K562 (cell line): ENCODE data around the gene EFNA2. TPM values are rescaled to one million over a fixed set of nuclear protein-coding genes. Genes with fewer than 3 reads are reported as not detected.

Experiments
- ARNT ChIP-seq, 2 experiments: fragments of 450-650 bp; IDR thresholded peaks; 2 replicates each; pipeline ENCODE4 v1.6.1; 2016; ENCODE audit warnings: mild to moderate bottlenecking in 1 of 2
- BMI1 ChIP-seq: fragments of 150-350 bp; IDR thresholded peaks from 2 replicates; pipeline ENCODE4 v1.6.1; 2014; ENCODE audit warnings: low read length
- GATA2 ChIP-seq: sonication (generic); formaldehyde crosslinking; IDR thresholded peaks from 2 replicates; pipeline ENCODE4 v1.4.0; 2020; ENCODE audit warnings: mild to moderate bottlenecking, missing genetic modification reagents
- GATAD2A ChIP-seq: fragments of 450-650 bp; IDR thresholded peaks from 2 replicates; pipeline ENCODE4 v1.6.1; 2017
- HDAC2 ChIP-seq: fragments of 450-650 bp; IDR thresholded peaks from 2 replicates; pipeline ENCODE4 v1.6.1; 2016; ENCODE audit warnings: mild to moderate bottlenecking
- ILF3 ChIP-seq: fragments of 450-650 bp; IDR thresholded peaks from 2 replicates; pipeline ENCODE4 v1.6.1; 2018; ENCODE audit warnings: antibody characterized with exemption, mild to moderate bottlenecking, moderate library complexity, borderline replicate concordance
- NONO ChIP-seq, 2 experiments: fragments of 200-400 bp in 1 of 2; fragments of 450-650 bp in 1 of 2; formaldehyde crosslinking in 1 of 2; IDR thresholded peaks; 2 replicates each; pipeline ENCODE4 v1.6.1; 2017; ENCODE audit warnings: low read depth in 2 of 2, mild to moderate bottlenecking in 2 of 2, moderate library complexity in 2 of 2, low read length in 1 of 2
- NR2F6 ChIP-seq: fragments of 450-650 bp; formaldehyde crosslinking; IDR thresholded peaks from 2 replicates; pipeline ENCODE4 v1.4.0; 2020; ENCODE audit warnings: mild to moderate bottlenecking
- NRF1 ChIP-seq, 2 experiments: fragments of 450-650 bp; IDR thresholded peaks in 1 of 2; conservative IDR thresholded peaks in 1 of 2; 2 replicates each; pipeline ENCODE4 v1.6.1; 2014; ENCODE audit warnings: mild to moderate bottlenecking in 2 of 2
- POLR2A ChIP-seq: fragments of 450-650 bp; conservative IDR thresholded peaks from 2 replicates; pipeline ENCODE4 v1.6.1; 2016
- SMARCA4 ChIP-seq: fragments of 450-650 bp; IDR thresholded peaks from 2 replicates; pipeline ENCODE4 v1.6.1; 2016
- SMARCC2 ChIP-seq: fragments of 450-650 bp; IDR thresholded peaks from 2 replicates; pipeline ENCODE4 v1.6.1; 2017; ENCODE audit warnings: antibody characterized with exemption, moderate library complexity, mild to moderate bottlenecking, low read depth
- SMARCE1 ChIP-seq: fragments of 450-650 bp; IDR thresholded peaks from 2 replicates; pipeline ENCODE4 v1.7.1; 2016; ENCODE audit warnings: mild to moderate bottlenecking
- SRSF7 ChIP-seq: fragments of 200-400 bp; formaldehyde crosslinking; optimal IDR thresholded peaks from 2 replicates; pipeline ENCODE3; 2017; ENCODE audit warnings: mild to moderate bottlenecking, low read depth, low read length
- TRIM24 ChIP-seq, 2 experiments: fragments of 450-650 bp; IDR thresholded peaks; 2 replicates each; pipeline ENCODE4 v1.6.1; 2016
- ZNF408 ChIP-seq: fragments of 250-450 bp; sonication (Bioruptor Pico); IDR thresholded peaks from 2 replicates; pipeline ENCODE4 v1.4.0; 2020; ENCODE audit warnings: low read depth, mild to moderate bottlenecking, moderate library complexity
- ZNF644 ChIP-seq: fragments of 200-800 bp; sonication (Bioruptor generic); IDR thresholded peaks from 2 replicates; pipeline ENCODE4 v1.6.1; 2016; ENCODE audit warnings: low read depth, missing genetic modification characterization, missing compliant biosample characterization
- ZNF780A ChIP-seq: fragments of 250-450 bp; sonication (Bioruptor Pico); IDR thresholded peaks from 2 replicates; pipeline ENCODE4 v1.5.0; 2021; ENCODE audit warnings: mild to moderate bottlenecking
- polyA plus RNA-seq, 8 experiments: library from polyadenylated mRNA; depleted of rRNA in 4 of 8; stranded (reverse) in 5 of 8; unstranded in 3 of 8; fragments of >200 nt; fragmentation: Nextera tagmentation in 2 of 8; fragmentation: Illumina TruSeq in 1 of 8; extraction: Ambion mirVana in 2 of 8; extraction: Trizol in 1 of 8; gene quantifications; 2 replicates each; pipeline versions ENCODE4 v1.2.1 to v1.2.3, GENCODE V29; 2011 to 2014; ENCODE audit warnings: inconsistent platforms in 1 of 8, missing spikeins in 1 of 8
- total RNA-seq, 7 experiments: library from RNA; depleted of rRNA in 6 of 7; stranded (reverse); fragments of >200 nt in 6 of 7; fragmentation: Illumina TruSeq in 2 of 7; extraction: Trizol in 2 of 7; gene quantifications; 2 replicates each; pipeline versions ENCODE4 v1.2.1 to v1.2.3, GENCODE V29; 2011 to 2021; ENCODE audit warnings: low replicate concordance in 1 of 7
- TF ChIP-seq, protein P1 (sequence below), 3 experiments: IDR thresholded peaks in 2 of 3; conservative IDR thresholded peaks in 1 of 3; 2 replicates each; pipeline ENCODE4 v1.5.1; 2011 to 2012; ENCODE audit warnings: low read length in 3 of 3, mild to moderate bottlenecking in 3 of 3, control low read depth in 2 of 3, improper control_type of control experiment in 1 of 3, inconsistent platforms in 1 of 3, low read depth in 1 of 3, mixed read lengths in 1 of 3, moderate library complexity in 1 of 3; ENCODE audit not compliant: insufficient read depth in 2 of 3
- TF ChIP-seq, protein P2 (sequence below), 2 experiments: fragments of 450-650 bp in 1 of 2; sonication (generic) in 1 of 2; formaldehyde crosslinking; conservative IDR thresholded peaks; 2 replicates each; pipeline versions ENCODE4 v1.4.0 to v1.8.1; 2020 to 2022; ENCODE audit warnings: mild to moderate bottlenecking in 1 of 2, missing genetic modification reagents in 1 of 2
- TF ChIP-seq, protein P3 (sequence below): sonication (generic); formaldehyde crosslinking; IDR thresholded peaks from 2 replicates; pipeline ENCODE4 v1.4.0; 2020; ENCODE audit warnings: mild to moderate bottlenecking, missing genetic modification reagents
- TF ChIP-seq, protein P4 (sequence below): fragments of 250-450 bp; sonication (Bioruptor Pico); IDR thresholded peaks from 2 replicates; pipeline ENCODE4 v1.4.0; 2020; ENCODE audit warnings: mild to moderate bottlenecking
- TF ChIP-seq, protein P5 (sequence below): fragments of 450-650 bp; formaldehyde crosslinking; IDR thresholded peaks from 2 replicates; pipeline ENCODE4 v1.4.0; 2020; ENCODE audit warnings: mild to moderate bottlenecking, moderate library complexity

The EFNA2 gene
- total and polyA plus RNA-seq, 9 of the 15 experiments (the other 6 are each of a cell fraction or from before 2014, with no cell fraction given): 0.11 to 0.44 (median 0.15) TPM; not detected in 6

DNA sequence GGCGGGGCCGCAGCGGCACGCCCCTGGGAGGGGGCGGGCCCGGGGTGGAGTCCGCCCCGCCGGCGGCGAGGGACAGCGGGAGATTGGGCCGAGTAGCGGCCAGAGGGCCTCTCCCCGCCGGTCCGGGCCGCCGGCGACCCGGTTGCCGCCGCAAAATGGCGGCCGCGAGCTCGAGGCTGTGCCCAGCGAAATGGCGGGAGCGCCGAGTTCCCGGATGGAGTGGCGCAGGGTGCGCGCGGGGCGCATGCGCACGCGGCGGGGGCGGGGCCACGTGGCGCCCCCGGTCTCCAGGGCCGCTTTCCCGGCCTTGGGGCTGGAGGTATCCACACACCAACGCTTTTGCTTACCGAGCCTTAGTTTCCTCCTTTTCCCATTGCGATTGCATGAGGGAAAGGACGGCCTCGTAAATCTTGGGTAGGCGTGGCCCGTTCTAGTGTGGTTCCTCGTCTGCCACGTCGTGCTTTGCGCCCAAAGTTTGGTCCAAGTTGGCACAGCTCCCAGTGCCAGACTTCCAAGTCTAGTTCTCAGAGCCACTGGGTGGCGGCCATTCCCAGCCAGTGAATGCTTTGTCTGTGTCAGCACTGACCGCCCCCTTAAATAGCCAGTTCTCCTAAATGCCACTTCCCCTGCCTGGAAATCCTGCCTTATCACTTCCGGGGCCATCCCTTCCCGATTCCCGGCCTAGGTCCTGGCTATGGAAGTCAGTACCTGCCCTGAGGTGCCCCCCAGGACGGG is 16.0 kb upstream of the EFNA2 start (continued):
- TF ChIP-seq, protein P1, sequence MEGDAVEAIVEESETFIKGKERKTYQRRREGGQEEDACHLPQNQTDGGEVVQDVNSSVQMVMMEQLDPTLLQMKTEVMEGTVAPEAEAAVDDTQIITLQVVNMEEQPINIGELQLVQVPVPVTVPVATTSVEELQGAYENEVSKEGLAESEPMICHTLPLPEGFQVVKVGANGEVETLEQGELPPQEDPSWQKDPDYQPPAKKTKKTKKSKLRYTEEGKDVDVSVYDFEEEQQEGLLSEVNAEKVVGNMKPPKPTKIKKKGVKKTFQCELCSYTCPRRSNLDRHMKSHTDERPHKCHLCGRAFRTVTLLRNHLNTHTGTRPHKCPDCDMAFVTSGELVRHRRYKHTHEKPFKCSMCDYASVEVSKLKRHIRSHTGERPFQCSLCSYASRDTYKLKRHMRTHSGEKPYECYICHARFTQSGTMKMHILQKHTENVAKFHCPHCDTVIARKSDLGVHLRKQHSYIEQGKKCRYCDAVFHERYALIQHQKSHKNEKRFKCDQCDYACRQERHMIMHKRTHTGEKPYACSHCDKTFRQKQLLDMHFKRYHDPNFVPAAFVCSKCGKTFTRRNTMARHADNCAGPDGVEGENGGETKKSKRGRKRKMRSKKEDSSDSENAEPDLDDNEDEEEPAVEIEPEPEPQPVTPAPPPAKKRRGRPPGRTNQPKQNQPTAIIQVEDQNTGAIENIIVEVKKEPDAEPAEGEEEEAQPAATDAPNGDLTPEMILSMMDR (IDR thresholded peaks at IDR 0.05 in 2 of 3, conservative IDR thresholded peaks at IDR 0.05 in 1 of 3; ENCODE audit: insufficient read depth in 2 of 3, low read depth in 1 of 3, low read length in 3 of 3): no peak
- TF ChIP-seq, protein P2, sequence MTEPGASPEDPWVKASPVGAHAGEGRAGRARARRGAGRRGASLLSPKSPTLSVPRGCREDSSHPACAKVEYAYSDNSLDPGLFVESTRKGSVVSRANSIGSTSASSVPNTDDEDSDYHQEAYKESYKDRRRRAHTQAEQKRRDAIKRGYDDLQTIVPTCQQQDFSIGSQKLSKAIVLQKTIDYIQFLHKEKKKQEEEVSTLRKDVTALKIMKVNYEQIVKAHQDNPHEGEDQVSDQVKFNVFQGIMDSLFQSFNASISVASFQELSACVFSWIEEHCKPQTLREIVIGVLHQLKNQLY (CRISPR knock-in tag; conservative IDR thresholded peaks at IDR 0.05): no peak
- peak; percentile 25; the same call in 1 of the 2 replicates for TF ChIP-seq HDAC2
- TF ChIP-seq SMARCE1: 0 out of 2 replicates have a peak, but pooled peaks have one; percentile 18
- TF ChIP-seq TRIM24 (IDR thresholded peaks at IDR 0.05): no peak
- peak; percentile 96 to 99 for TF ChIP-seq NONO (IDR thresholded peaks at IDR 0.05; ENCODE audit: low read depth in 2 of 2, low read length in 1 of 2)
- TF ChIP-seq GATA2: no peak
- TF ChIP-seq, protein P3, sequence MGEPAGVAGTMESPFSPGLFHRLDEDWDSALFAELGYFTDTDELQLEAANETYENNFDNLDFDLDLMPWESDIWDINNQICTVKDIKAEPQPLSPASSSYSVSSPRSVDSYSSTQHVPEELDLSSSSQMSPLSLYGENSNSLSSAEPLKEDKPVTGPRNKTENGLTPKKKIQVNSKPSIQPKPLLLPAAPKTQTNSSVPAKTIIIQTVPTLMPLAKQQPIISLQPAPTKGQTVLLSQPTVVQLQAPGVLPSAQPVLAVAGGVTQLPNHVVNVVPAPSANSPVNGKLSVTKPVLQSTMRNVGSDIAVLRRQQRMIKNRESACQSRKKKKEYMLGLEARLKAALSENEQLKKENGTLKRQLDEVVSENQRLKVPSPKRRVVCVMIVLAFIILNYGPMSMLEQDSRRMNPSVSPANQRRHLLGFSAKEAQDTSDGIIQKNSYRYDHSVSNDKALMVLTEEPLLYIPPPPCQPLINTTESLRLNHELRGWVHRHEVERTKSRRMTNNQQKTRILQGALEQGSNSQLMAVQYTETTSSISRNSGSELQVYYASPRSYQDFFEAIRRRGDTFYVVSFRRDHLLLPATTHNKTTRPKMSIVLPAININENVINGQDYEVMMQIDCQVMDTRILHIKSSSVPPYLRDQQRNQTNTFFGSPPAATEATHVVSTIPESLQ (CRISPR knock-in tag): no peak
- no peak for TF ChIP-seq NR2F6 (CRISPR knock-in tag)
- TF ChIP-seq ZNF780A (CRISPR knock-in tag): no peak
- TF ChIP-seq SRSF7: no peak
- TF ChIP-seq NRF1 (conservative IDR thresholded peaks at IDR 0.05 in 1 of 2, IDR thresholded peaks at IDR 0.05 in 1 of 2): peak; percentile 97 to 98
- 0 out of 2 replicates have a peak, but pooled peaks have one; percentile 26 for TF ChIP-seq GATAD2A
- TF ChIP-seq SMARCA4: no peak
- TF ChIP-seq BMI1: no peak
- TF ChIP-seq ILF3: peak; percentile 94; the same call in 1 of the 2 replicates
- TF ChIP-seq ZNF408 (CRISPR knock-in tag): no peak
- TF ChIP-seq SMARCC2: no peak
- TF ChIP-seq, protein P4, sequence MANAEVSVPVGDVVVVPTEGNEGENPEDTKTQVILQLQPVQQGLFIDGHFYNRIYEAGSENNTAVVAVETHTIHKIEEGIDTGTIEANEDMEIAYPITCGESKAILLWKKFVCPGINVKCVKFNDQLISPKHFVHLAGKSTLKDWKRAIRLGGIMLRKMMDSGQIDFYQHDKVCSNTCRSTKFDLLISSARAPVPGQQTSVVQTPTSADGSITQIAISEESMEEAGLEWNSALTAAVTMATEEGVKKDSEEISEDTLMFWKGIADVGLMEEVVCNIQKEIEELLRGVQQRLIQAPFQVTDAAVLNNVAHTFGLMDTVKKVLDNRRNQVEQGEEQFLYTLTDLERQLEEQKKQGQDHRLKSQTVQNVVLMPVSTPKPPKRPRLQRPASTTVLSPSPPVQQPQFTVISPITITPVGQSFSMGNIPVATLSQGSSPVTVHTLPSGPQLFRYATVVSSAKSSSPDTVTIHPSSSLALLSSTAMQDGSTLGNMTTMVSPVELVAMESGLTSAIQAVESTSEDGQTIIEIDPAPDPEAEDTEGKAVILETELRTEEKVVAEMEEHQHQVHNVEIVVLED (CRISPR knock-in tag): peak; percentile 67
- TF ChIP-seq ZNF644 (tag): no peak
- no peak for TF ChIP-seq ARNT (IDR thresholded peaks at IDR 0.05)
- TF ChIP-seq, protein P5, sequence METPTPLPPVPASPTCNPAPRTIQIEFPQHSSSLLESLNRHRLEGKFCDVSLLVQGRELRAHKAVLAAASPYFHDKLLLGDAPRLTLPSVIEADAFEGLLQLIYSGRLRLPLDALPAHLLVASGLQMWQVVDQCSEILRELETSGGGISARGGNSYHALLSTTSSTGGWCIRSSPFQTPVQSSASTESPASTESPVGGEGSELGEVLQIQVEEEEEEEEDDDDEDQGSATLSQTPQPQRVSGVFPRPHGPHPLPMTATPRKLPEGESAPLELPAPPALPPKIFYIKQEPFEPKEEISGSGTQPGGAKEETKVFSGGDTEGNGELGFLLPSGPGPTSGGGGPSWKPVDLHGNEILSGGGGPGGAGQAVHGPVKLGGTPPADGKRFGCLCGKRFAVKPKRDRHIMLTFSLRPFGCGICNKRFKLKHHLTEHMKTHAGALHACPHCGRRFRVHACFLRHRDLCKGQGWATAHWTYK (CRISPR knock-in tag): peak; percentile 94
- peak; percentile 78 for TF ChIP-seq POLR2A
